Caco-2 (cell line): ENCODE results near the gene ACER1. TPM values are rescaled to one million over a fixed set of nuclear protein-coding genes. Genes with fewer than 3 reads are reported as not detected.

Source experiments
- BruUV-seq: library from RNA; stranded (reverse); fragments of 400-500 nt; replicated peaks from 2 replicates; lab custom pipeline; 2021; lab: Mats Ljungman, UMichigan
- CTCF ChIA-PET: fragments of 300-600 bp; sonication (Branson Sonifier 250); formaldehyde crosslinking; loops from one replicate; lab custom pipeline; 2022; ENCODE audit warnings: antibody characterized with exemption; lab: Charles Lee
- POLR2A ChIA-PET: fragments of 300-600 bp; sonication (Branson Sonifier 250); formaldehyde crosslinking; loops from one replicate; lab custom pipeline; 2022; ENCODE audit warnings: antibody characterized with exemption; lab: Charles Lee
- DNase-seq, 2 experiments: peaks; one replicate each; pipeline versions ENCODE4 v3.0.0 to v3.0.0-alpha.2; 2020 to 2022
- H3K27me3 ChIP-seq: replicated peaks from 2 replicates; pipeline ENCODE4 v1.6.0; 2011; ENCODE audit warnings: low read length; ENCODE audit not compliant: control insufficient read depth, insufficient read depth
- H3K36me3 ChIP-seq: 2 replicates; pipeline ENCODE4 v1.5.1; 2011; ENCODE audit warnings: low read length; ENCODE audit not compliant: control insufficient read depth, insufficient read depth
- H3K4me1 ChIP-seq: fragments of 250-450 bp; sonication (Bioruptor Pico); 2 replicates; pipeline ENCODE4 v1.5.1; 2020; ENCODE audit warnings: mild to moderate bottlenecking
- H3K4me3 ChIP-seq: 2 replicates; pipeline ENCODE4 v1.5.1; 2011; ENCODE audit warnings: low read depth, mild to moderate bottlenecking, control low read depth, low read length
- H3K9me3 ChIP-seq: fragments of 250-450 bp; sonication (Bioruptor Pico); 2 replicates; pipeline ENCODE4 v1.5.1; 2020; ENCODE audit warnings: mild to moderate bottlenecking, moderate library complexity
- H3K27ac Mint-ChIP-seq: one replicate; pipeline ENCODE4 v1.8.0; 2022; ENCODE audit warnings: mixed read lengths; ENCODE audit not compliant: unreplicated experiment
- H3K27me3 Mint-ChIP-seq: one replicate; pipeline ENCODE4 v1.8.0; 2022; ENCODE audit warnings: mixed read lengths; ENCODE audit not compliant: insufficient read depth, unreplicated experiment
- H3K36me3 Mint-ChIP-seq: one replicate; pipeline ENCODE4 v1.8.0; 2022; ENCODE audit warnings: mild to moderate bottlenecking, mixed read lengths; ENCODE audit not compliant: insufficient read depth, unreplicated experiment
- H3K4me1 Mint-ChIP-seq: one replicate; pipeline ENCODE4 v1.8.0; 2022; ENCODE audit warnings: low read depth, mixed read lengths; ENCODE audit not compliant: unreplicated experiment
- H3K4me3 Mint-ChIP-seq: one replicate; pipeline ENCODE4 v1.8.0; 2022; ENCODE audit warnings: mild to moderate bottlenecking, moderate library complexity, mixed read lengths; ENCODE audit not compliant: unreplicated experiment
- H3K9me3 Mint-ChIP-seq: one replicate; pipeline ENCODE4 v1.8.0; 2022; ENCODE audit warnings: mixed read lengths; ENCODE audit not compliant: unreplicated experiment
- CTCF ChIP-seq, 2 experiments: fragments of 200-600 bp in 1 of 2; IDR thresholded peaks; 1 replicate in 1 of 2; 2 replicates in 1 of 2; pipeline versions ENCODE4 v1.5.1 to v1.8.0; 2011 to 2022; ENCODE audit warnings: antibody characterized with exemption in 1 of 2, control low read depth in 1 of 2, inconsistent platforms in 1 of 2, low read depth in 1 of 2, low read length in 1 of 2, mild to moderate bottlenecking in 1 of 2, moderate library complexity in 1 of 2; ENCODE audit not compliant: insufficient read depth in 1 of 2, severe bottlenecking in 1 of 2, unreplicated experiment in 1 of 2
- intact Hi-C: fragments of 100-400 bp; cut with micrococcal nuclease; formaldehyde crosslinking; loops from one replicate; pipeline ENCODE4 v1.10.0; 2022; ENCODE audit not compliant: unreplicated experiment
- total RNA-seq: library from RNA; stranded (reverse); gene quantifications from 2 replicates; pipeline ENCODE4 v1.2.3, GENCODE V29; 2022

The ACER1 gene
- total RNA-seq, 1 experiment from 2014 or later = not detected

DNA sequence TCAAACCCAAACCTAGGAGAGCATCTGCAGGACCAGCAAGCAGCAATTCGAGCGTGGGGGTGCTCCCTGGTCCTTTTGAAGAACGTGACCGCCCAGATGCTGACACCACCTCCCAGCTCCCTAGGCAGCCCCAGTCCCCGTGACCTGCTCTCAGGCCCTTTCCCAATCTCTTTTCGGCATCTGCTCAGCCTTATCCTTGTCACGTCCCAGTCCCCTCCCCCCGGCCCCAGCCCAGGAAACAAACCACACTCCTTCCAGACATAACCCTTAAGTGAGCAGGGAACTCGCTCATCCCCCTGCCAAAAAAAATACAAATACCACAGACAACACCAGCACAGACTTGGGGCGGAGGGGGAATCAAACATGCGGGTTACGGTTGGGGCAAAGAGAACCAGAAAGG lies 57.0 kb downstream of the ACER1 start:
- no peaks in the 10 kb centered on the region for H3K9me3 ChIP-seq
- Mint-ChIP-seq H3K27ac (no peak overlapping the region), H3K9me3 (no peaks in the 10 kb centered on the region), H3K27me3 (no peaks in the 10 kb centered on the region), H3K4me3 (no peak overlapping the region), H3K36me3 (peaks cover 15% of the 10 kb centered on the region), H3K4me1 (peaks cover 14% of the 10 kb centered on the region)
- peaks cover 10% of the 10 kb centered on the region; the same call in 1 of the 2 replicates for H3K4me1 ChIP-seq
- POLR2A ChIA-PET = no interaction called here
- H3K27me3 ChIP-seq = no peaks in the 10 kb centered on the region
- intact Hi-C loops = loop anchor here (10.0 kb wide), 1 partner anchor 148 kb away; the partner anchor contains the start of gene KHSRP
- no peak overlapping the region for H3K4me3 ChIP-seq
- CTCF ChIA-PET = no interaction called here
- no peak for TF ChIP-seq CTCF (IDR thresholded peaks at IDR 0.05; ENCODE audit: insufficient read depth in 1 of 2, low read depth in 1 of 2, low read length in 1 of 2, severe bottlenecking in 1 of 2, unreplicated experiment in 1 of 2)
- H3K36me3 ChIP-seq = no peaks in the 10 kb centered on the region
- no peak for DNase-seq
- BruUV-seq = no TSS peak

DNA sequence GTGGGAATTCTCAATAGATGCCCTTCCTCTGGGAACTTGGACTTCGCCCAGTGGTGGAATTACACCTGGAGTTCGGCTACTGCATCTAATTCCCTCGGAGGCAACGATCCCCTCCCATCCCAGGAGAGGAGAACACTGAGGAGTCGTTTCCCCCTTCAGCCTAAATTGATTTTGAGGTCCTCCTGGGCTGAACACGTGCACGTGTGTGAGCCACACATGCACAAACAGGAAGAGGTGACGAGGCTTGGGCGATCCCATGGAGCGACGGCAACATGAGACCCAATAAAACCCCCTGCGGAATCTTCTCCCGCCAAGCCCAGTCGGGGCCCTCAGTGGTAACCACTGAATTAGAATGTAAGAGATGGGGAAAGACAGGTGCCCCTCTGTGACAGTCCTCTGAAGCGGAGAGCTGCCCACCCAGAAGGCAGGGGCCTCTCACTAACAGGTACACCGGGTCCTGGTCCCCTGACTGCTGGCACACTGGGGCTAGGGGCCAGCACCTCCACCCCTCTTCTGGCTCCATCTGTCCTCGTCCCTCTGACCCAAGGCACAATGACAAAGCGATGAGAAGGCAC lies 58.2 kb downstream of the ACER1 start:
- CTCF ChIA-PET = no interaction called here
- no peak overlapping the region for H3K4me3 Mint-ChIP-seq
- intact Hi-C loops = loop anchor here (10.0 kb wide), 1 partner anchor 150 kb away; the partner anchor contains the start of gene KHSRP
- H3K4me1 Mint-ChIP-seq = peaks cover 14% of the 10 kb centered on the region
- peaks cover 1% of the 10 kb centered on the region; the same call in 1 of the 2 replicates for H3K36me3 ChIP-seq
- H3K36me3 Mint-ChIP-seq = peaks cover 18% of the 10 kb centered on the region
- H3K27ac Mint-ChIP-seq = no peak overlapping the region
- peaks cover 10% of the 10 kb centered on the region; the same call in 1 of the 2 replicates for H3K4me1 ChIP-seq
- TF ChIP-seq CTCF (IDR thresholded peaks at IDR 0.05; ENCODE audit: insufficient read depth in 1 of 2, low read depth in 1 of 2, low read length in 1 of 2, severe bottlenecking in 1 of 2, unreplicated experiment in 1 of 2) = no peak
- no peaks in the 10 kb centered on the region for H3K9me3 ChIP-seq
- BruUV-seq = no TSS peak
- POLR2A ChIA-PET = no interaction called here
- H3K27me3 Mint-ChIP-seq = no peaks in the 10 kb centered on the region
- no peaks in the 10 kb centered on the region for H3K27me3 ChIP-seq
- no peak for DNase-seq
- no peaks in the 10 kb centered on the region for H3K9me3 Mint-ChIP-seq
- no peak overlapping the region for H3K4me3 ChIP-seq

DNA sequence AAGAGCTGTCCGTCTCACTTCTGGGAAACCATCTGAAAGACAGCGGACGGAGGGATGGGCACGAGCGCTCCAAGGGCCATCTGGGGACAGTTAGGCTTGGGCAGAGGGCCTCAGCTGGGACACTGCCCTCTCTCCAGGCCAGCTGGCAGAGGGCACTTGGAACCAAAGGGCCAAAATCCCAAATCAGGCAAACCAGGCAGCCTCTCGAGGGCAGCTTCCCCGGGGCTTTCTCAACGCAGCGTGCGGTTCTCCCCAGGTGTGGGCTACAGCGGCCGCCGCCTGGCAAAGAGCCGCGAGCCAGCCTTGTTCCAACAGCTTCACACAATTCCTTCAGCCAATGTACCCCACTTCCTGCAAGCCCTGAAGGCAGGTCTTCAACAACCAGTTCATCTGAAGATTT lies 58.7 kb downstream of the ACER1 start:
- Histone ChIP-seq H3K36me3 (peaks cover 1% of the 10 kb centered on the region; the same call in 1 of the 2 replicates), H3K4me3 (no peak overlapping the region), H3K9me3 (no peaks in the 10 kb centered on the region), H3K27me3 (no peaks in the 10 kb centered on the region), H3K4me1 (peaks cover 10% of the 10 kb centered on the region; the same call in 1 of the 2 replicates)
- intact Hi-C loops = loop anchor here (10.0 kb wide), 1 partner anchor 150 kb away; the partner anchor contains the start of gene KHSRP
- TF ChIP-seq CTCF (IDR thresholded peaks at IDR 0.05; ENCODE audit: insufficient read depth in 1 of 2, low read depth in 1 of 2, low read length in 1 of 2, severe bottlenecking in 1 of 2, unreplicated experiment in 1 of 2) = no peak
- H3K36me3 Mint-ChIP-seq = peaks cover 18% of the 10 kb centered on the region
- H3K4me1 Mint-ChIP-seq = peaks cover 14% of the 10 kb centered on the region
- CTCF ChIA-PET = interaction anchor here (0.6 kb wide), 1 partner anchor 152 kb away, joined by 3 read pairs; no protein-coding TSS in a partner anchor
- H3K4me3 Mint-ChIP-seq = no peak overlapping the region
- no peaks in the 10 kb centered on the region for H3K9me3 Mint-ChIP-seq
- POLR2A ChIA-PET = no interaction called here
- no peak overlapping the region for H3K27ac Mint-ChIP-seq
- H3K27me3 Mint-ChIP-seq = no peaks in the 10 kb centered on the region
- no TSS peak for BruUV-seq
- DNase-seq = no peak
